SK-N-SH (cell line): Measurements from ENCODE around the gene GPR15. TPM values are rescaled to one million over a fixed set of nuclear protein-coding genes. Genes with fewer than 3 reads are reported as not detected.

Source experiments
- CTCF ChIA-PET: fragments of 300-600, 350-600 bp; formaldehyde crosslinking; extraction: SDS; loops from one replicate; lab custom pipeline; 2021; lab: Yijun Ruan, JAX
- POLR2A ChIA-PET: fragments of 350-600 bp; sonication (Branson Sonifier 250); formaldehyde crosslinking; extraction: SDS; loops from one replicate; lab custom pipeline; 2020; ENCODE audit warnings: antibody characterized with exemption, inconsistent platforms; lab: Yijun Ruan, JAX
- DNase-seq: peaks from one replicate; pipeline ENCODE4 v3.0.0; 2012
- H2AFZ ChIP-seq: fragments of 200-600 bp; sonication (generic); 2 replicates; pipeline ENCODE4 v1.8.1; 2016; ENCODE audit warnings: antibody characterized with exemption, mild to moderate bottlenecking, low read depth
- H3F3A ChIP-seq: fragments of 200-600 bp; sonication (generic); replicated peaks from 2 replicates; pipeline ENCODE3; 2016; ENCODE audit warnings: antibody characterized with exemption, mild to moderate bottlenecking; ENCODE audit not compliant: insufficient read depth
- H3K27ac ChIP-seq, 2 experiments: fragments of 200-500 bp in 1 of 2; fragments of 200-600 bp in 1 of 2; sonication (Bioruptor generic) in 1 of 2; sonication (generic), shearing (Covaris generic) in 1 of 2; 2 replicates each; pipeline versions ENCODE4 v1.5.1 to v1.6.1; 2014 to 2016; ENCODE audit warnings: low read depth in 2 of 2, inconsistent platforms in 1 of 2, low read length in 1 of 2, mild to moderate bottlenecking in 1 of 2, mixed read lengths in 1 of 2
- H3K27me3 ChIP-seq: fragments of 200-600 bp; sonication (generic), shearing (Covaris generic); 2 replicates; pipeline ENCODE4 v1.6.1; 2016; ENCODE audit warnings: mixed run types; ENCODE audit not compliant: insufficient read depth
- H3K36me3 ChIP-seq, 2 experiments: fragments of 200-500 bp in 1 of 2; fragments of 200-600 bp in 1 of 2; sonication (Bioruptor generic) in 1 of 2; sonication (generic) in 1 of 2; replicated peaks in 1 of 2; 2 replicates each; pipeline versions ENCODE3 to v1.5.1; 2014 to 2016; ENCODE audit warnings: low read length in 1 of 2, mild to moderate bottlenecking in 1 of 2; ENCODE audit not compliant: insufficient read depth in 2 of 2, control insufficient read depth in 1 of 2
- H3K4me1 ChIP-seq, 2 experiments: fragments of 200-500 bp in 1 of 2; fragments of 200-600 bp in 1 of 2; sonication (Bioruptor generic) in 1 of 2; sonication (generic), shearing (Covaris generic) in 1 of 2; 2 replicates each; pipeline versions ENCODE4 v1.5.1 to v1.6.1; 2014 to 2016; ENCODE audit warnings: low read depth in 1 of 2, low read length in 1 of 2, mixed run types in 1 of 2; ENCODE audit not compliant: insufficient read depth in 2 of 2, control insufficient read depth in 1 of 2
- H3K4me2 ChIP-seq: fragments of 200-600 bp; sonication (generic), shearing (Covaris generic); 2 replicates; pipeline ENCODE4 v1.6.1; 2017; ENCODE audit warnings: mixed run types
- H3K4me3 ChIP-seq, 2 experiments: fragments of 200-500 bp in 1 of 2; fragments of 200-600 bp in 1 of 2; sonication (Bioruptor generic) in 1 of 2; sonication (generic), shearing (Covaris generic) in 1 of 2; 2 replicates each; pipeline versions ENCODE4 v1.5.1 to v1.8.1; 2014 to 2016; ENCODE audit warnings: low read depth in 2 of 2, inconsistent platforms in 1 of 2, low read length in 1 of 2, mild to moderate bottlenecking in 1 of 2, mixed read lengths in 1 of 2, moderate library complexity in 1 of 2
- H3K79me2 ChIP-seq: fragments of 200-600 bp; sonication (generic); 2 replicates; pipeline ENCODE4 v1.8.1; 2017; ENCODE audit warnings: mild to moderate bottlenecking; ENCODE audit not compliant: insufficient read depth
- H3K9ac ChIP-seq: fragments of 200-600 bp; sonication (generic); 2 replicates; pipeline ENCODE4 v1.6.1; 2017; ENCODE audit warnings: mixed run types
- H3K9me2 ChIP-seq: fragments of 200-600 bp; sonication (generic); 2 replicates; pipeline ENCODE4 v1.6.1; 2017; ENCODE audit warnings: mixed run types
- H3K9me3 ChIP-seq: fragments of 200-600 bp; sonication (generic); 2 replicates; pipeline ENCODE4 v1.6.1; 2017; ENCODE audit warnings: mixed run types, mild to moderate bottlenecking, moderate library complexity
- H4K20me1 ChIP-seq: fragments of 200-600 bp; sonication (generic); 2 replicates; pipeline ENCODE4 v1.6.1; 2017; ENCODE audit warnings: mild to moderate bottlenecking, mixed run types; ENCODE audit not compliant: insufficient read depth
- CHD2 ChIP-seq: fragments of 150-350 bp; IDR thresholded peaks from 2 replicates; pipeline ENCODE4 v1.6.1; 2018; ENCODE audit warnings: low read length; ENCODE audit not compliant: partially characterized antibody
- ELF1 ChIP-seq: IDR thresholded peaks from 2 replicates; pipeline ENCODE4 v1.4.0; 2012
- EZH2phosphoT487 ChIP-seq: fragments of 200-600 bp; sonication (generic); IDR thresholded peaks from 2 replicates; pipeline ENCODE4 v1.6.1; 2017; ENCODE audit warnings: low read depth, mixed run types, mild to moderate bottlenecking, antibody characterized with exemption, moderate library complexity, borderline replicate concordance
- FOXJ3 ChIP-seq: sonication (generic); formaldehyde crosslinking; IDR thresholded peaks from 2 replicates; pipeline ENCODE4 v1.5.1; 2020; ENCODE audit warnings: mild to moderate bottlenecking, missing genetic modification reagents
- GABPA ChIP-seq: IDR thresholded peaks from 2 replicates; pipeline ENCODE4 v1.4.0; 2012; ENCODE audit warnings: low read depth, mild to moderate bottlenecking
- IRF3 ChIP-seq: fragments of 150-350 bp; IDR thresholded peaks from 2 replicates; pipeline ENCODE4 v1.6.1; 2016; ENCODE audit warnings: mild to moderate bottlenecking, low read depth, low read length
- NFIC ChIP-seq: IDR thresholded peaks from 2 replicates; pipeline ENCODE4 v1.4.0; 2012; ENCODE audit warnings: borderline replicate concordance
- NRF1 ChIP-seq: IDR thresholded peaks from 2 replicates; pipeline ENCODE4 v1.6.1; 2012; ENCODE audit warnings: low read depth, mild to moderate bottlenecking, low read length
- PBX3 ChIP-seq: IDR thresholded peaks from 2 replicates; pipeline ENCODE4; 2012
- RAD21 ChIP-seq: IDR thresholded peaks from 2 replicates; pipeline ENCODE4 v1.6.1; 2012; ENCODE audit warnings: mild to moderate bottlenecking, low read length
- RCOR1 ChIP-seq: fragments of 150-350 bp; IDR thresholded peaks from 2 replicates; pipeline ENCODE4 v1.6.1; 2017; ENCODE audit warnings: antibody characterized with exemption, low read length
- RFX5 ChIP-seq: IDR thresholded peaks from 2 replicates; pipeline ENCODE4 v1.6.1; 2012; ENCODE audit warnings: mild to moderate bottlenecking, improper control_type of control experiment, low read length
- RXRA ChIP-seq: IDR thresholded peaks from 2 replicates; pipeline ENCODE4 v1.4.0; 2012; ENCODE audit warnings: low read depth, mild to moderate bottlenecking, borderline replicate concordance
- SMC3 ChIP-seq: IDR thresholded peaks from 2 replicates; pipeline ENCODE4 v1.6.1; 2012; ENCODE audit warnings: low read depth, low read length, improper control_type of control experiment
- TCF12 ChIP-seq: IDR thresholded peaks from 2 replicates; pipeline ENCODE4 v1.4.0; 2012
- TEAD4 ChIP-seq: IDR thresholded peaks from 2 replicates; pipeline ENCODE4 v1.4.0; 2012; ENCODE audit warnings: mild to moderate bottlenecking, borderline replicate concordance; ENCODE audit not compliant: insufficient read depth
- USF1 ChIP-seq: IDR thresholded peaks from 2 replicates; pipeline ENCODE4 v1.4.0; 2012; ENCODE audit warnings: low read depth, borderline replicate concordance
- YY1 ChIP-seq: IDR thresholded peaks from 2 replicates; pipeline ENCODE4 v1.4.0; 2012; ENCODE audit warnings: low read depth, mild to moderate bottlenecking
- ZBTB33 ChIP-seq: IDR thresholded peaks from 2 replicates; pipeline ENCODE4 v1.4.0; 2012; ENCODE audit warnings: low read depth, borderline replicate concordance
- whole genome bisulfite sequencing: methylation state at CpG from one replicate; pipeline ENCODE4 v1.1.6; 2017; ENCODE audit warnings: low lambda C conversion rate; 5-methylcytosine and 5-hydroxymethylcytosine counted together
- polyA plus RNA-seq, 3 experiments: library from polyadenylated mRNA; depleted of rRNA; stranded (reverse); fragments of >200 nt; gene quantifications; 2 replicates each; pipeline ENCODE4 v1.2.3, GENCODE V29; 2012

The GPR15 gene
- polyA plus RNA-seq, 1 of the 3 experiments (the other 2 are of a cell fraction): not detected

- CTCF ChIA-PET: no interaction called here
- POLR2A ChIA-PET: interaction anchor here (1.1 kb wide), 1 partner anchor 9 kb away, joined by 3 read pairs; the partner anchor contains the start of gene CLDND1
- Histone ChIP-seq H4K20me1 (no peaks in the 10 kb centered on the region), H3K9me3 (no peaks in the 10 kb centered on the region), H3K9ac (no peak overlapping the region), H3K27ac (no peak overlapping the region), H3K4me2 (no peak overlapping the region), H3K4me1 (no peaks in the 10 kb centered on the region; a peak in 1 of 4 replicates), H3K27me3 (peaks cover 7% of the 10 kb centered on the region; the same call in 1 of the 2 replicates), H3K9me2 (no peaks in the 10 kb centered on the region), H3K4me3 (no peak overlapping the region), H3F3A (no peaks in the 10 kb centered on the region), H3K79me2 (no peaks in the 10 kb centered on the region), H2AFZ (no peak overlapping the region), H3K36me3 (no peaks in the 10 kb centered on the region)
- WGBS: 40% methylated on average over 5 of the region's 5 CpGs
- peak; percentile 22 for DNase-seq
- TF ChIP-seq ELF1 (no peak), IRF3 (no peak), YY1 (no peak), ZBTB33 (no peak), RAD21 (no peak), NRF1 (no peak), FOXJ3 (CRISPR knock-in tag) (no peak), TCF12 (no peak), EZH2phosphoT487 (no peak), CHD2 (no peak), RXRA (no peak), GABPA (no peak), SMC3 (no peak), PBX3 (no peak), NFIC (no peak), TEAD4 (no peak), RFX5 (no peak), USF1 (no peak), RCOR1 (no peak)
These were observed 478 bp downstream of the GPR15 start for GRCh38 chr3:98532275-98532637.
